Body of pancreas (tissue), 4 donors: ENCODE data around the gene RSF1.

ENCODE experiments used
- CTCF ChIP-seq, 7 experiments: fragments of 450-650 bp in 4 of 7; fragments of 200-600 bp in 3 of 7; sonication (generic) in 3 of 7; IDR thresholded peaks; one replicate each; pipeline ENCODE4 v1.5.1; 2016 to 2019; ENCODE audit warnings: antibody characterized with exemption in 7 of 7
- POLR2A ChIP-seq, 3 donors: fragments of 450-650 bp; IDR thresholded peaks; one replicate each; pipeline ENCODE4 v1.6.1; 2016; ENCODE audit warnings: antibody characterized with exemption in 3 of 3, mild to moderate bottlenecking in 2 of 3

DNA sequence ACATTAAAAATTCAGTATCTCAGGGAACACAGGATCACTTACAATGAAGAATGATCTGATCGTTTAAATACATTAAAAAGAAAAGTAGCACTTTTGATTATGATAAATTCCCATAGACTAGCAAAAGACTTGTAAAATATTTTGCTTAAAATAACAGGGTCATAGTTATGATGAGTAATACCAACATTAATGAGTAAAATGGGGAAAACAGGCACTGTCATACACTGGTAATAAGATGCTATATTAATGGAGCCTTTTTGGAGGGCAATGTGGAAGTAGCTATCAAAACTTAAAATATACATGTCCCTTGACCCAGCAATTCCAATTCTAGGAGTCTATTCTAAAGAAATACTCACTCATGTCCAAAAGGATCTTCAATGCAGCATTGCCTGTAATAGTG is 121.1 kb downstream of the RSF1 start:
- no peak for TF ChIP-seq CTCF (IDR thresholded peaks at IDR 0.05)
- no peak for TF ChIP-seq POLR2A (IDR thresholded peaks at IDR 0.05)
